ENCODE results near the gene TMEM233.

DNA sequence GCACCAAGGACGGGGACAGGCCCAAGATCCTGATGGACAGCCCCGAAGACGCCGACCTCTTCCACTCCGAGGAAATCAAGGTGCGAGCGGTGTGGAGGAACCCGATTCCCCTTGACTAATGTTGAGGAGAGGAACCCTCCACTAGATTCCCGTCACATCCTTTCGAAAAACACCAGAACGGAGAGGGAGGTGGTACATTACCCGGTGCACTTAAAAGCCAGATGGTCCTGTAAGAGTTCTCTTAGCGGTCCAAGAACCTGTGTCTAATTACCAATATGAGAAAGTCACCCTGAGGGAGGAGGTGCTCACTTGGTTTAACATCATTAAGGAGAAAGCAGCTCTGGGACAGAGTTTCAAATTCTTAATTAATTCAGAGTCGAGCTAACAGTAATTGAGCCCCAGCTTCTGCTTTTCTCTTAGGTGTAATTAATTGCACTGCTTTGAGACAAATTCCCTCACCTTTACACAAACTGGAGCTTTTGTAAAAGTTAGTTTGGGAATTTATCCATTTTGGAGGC is 74.8 kb downstream of the TMEM233 start:
- TF ChIP-seq, protein P1, sequence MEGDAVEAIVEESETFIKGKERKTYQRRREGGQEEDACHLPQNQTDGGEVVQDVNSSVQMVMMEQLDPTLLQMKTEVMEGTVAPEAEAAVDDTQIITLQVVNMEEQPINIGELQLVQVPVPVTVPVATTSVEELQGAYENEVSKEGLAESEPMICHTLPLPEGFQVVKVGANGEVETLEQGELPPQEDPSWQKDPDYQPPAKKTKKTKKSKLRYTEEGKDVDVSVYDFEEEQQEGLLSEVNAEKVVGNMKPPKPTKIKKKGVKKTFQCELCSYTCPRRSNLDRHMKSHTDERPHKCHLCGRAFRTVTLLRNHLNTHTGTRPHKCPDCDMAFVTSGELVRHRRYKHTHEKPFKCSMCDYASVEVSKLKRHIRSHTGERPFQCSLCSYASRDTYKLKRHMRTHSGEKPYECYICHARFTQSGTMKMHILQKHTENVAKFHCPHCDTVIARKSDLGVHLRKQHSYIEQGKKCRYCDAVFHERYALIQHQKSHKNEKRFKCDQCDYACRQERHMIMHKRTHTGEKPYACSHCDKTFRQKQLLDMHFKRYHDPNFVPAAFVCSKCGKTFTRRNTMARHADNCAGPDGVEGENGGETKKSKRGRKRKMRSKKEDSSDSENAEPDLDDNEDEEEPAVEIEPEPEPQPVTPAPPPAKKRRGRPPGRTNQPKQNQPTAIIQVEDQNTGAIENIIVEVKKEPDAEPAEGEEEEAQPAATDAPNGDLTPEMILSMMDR (conservative IDR thresholded peaks at IDR 0.05; ENCODE audit: low read length), result no peak
- no peak for TF ChIP-seq EZH2phosphoT487 (IDR thresholded peaks at IDR 0.05; ENCODE audit: borderline replicate concordance, low read depth, low read length)
